22Rv1 (cell line): Measurements from ENCODE around the gene SLC8A1.

Source experiments
- ZFX ChIP-seq: fragments of 450-650 bp; IDR thresholded peaks from 2 replicates; pipeline ENCODE4 v1.6.1; 2017; ENCODE audit warnings: antibody characterized with exemption, borderline replicate concordance
- TF ChIP-seq, protein P1 (sequence below): fragments of 450-650 bp; IDR thresholded peaks from 2 replicates; pipeline ENCODE4 v1.5.1; 2017; ENCODE audit warnings: mild to moderate bottlenecking

- TF ChIP-seq, protein P1, sequence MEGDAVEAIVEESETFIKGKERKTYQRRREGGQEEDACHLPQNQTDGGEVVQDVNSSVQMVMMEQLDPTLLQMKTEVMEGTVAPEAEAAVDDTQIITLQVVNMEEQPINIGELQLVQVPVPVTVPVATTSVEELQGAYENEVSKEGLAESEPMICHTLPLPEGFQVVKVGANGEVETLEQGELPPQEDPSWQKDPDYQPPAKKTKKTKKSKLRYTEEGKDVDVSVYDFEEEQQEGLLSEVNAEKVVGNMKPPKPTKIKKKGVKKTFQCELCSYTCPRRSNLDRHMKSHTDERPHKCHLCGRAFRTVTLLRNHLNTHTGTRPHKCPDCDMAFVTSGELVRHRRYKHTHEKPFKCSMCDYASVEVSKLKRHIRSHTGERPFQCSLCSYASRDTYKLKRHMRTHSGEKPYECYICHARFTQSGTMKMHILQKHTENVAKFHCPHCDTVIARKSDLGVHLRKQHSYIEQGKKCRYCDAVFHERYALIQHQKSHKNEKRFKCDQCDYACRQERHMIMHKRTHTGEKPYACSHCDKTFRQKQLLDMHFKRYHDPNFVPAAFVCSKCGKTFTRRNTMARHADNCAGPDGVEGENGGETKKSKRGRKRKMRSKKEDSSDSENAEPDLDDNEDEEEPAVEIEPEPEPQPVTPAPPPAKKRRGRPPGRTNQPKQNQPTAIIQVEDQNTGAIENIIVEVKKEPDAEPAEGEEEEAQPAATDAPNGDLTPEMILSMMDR: no peak
- TF ChIP-seq ZFX: no peak
Measured at GRCh38 chr2:40289771-40290404, 162.0 kb downstream of the SLC8A1 start.
